Activated T-helper 1 cell treated with Interleukin-2 at 50 U/mL for 16 hours (primary cell): ENCODE measurements around the gene EXOC3L1.

Source experiments
- DNase-seq: peaks from one replicate; pipeline ENCODE4 v3.0.0-alpha.2; 2020; ENCODE audit warnings: low read depth

The EXOC3L1 gene

DNA sequence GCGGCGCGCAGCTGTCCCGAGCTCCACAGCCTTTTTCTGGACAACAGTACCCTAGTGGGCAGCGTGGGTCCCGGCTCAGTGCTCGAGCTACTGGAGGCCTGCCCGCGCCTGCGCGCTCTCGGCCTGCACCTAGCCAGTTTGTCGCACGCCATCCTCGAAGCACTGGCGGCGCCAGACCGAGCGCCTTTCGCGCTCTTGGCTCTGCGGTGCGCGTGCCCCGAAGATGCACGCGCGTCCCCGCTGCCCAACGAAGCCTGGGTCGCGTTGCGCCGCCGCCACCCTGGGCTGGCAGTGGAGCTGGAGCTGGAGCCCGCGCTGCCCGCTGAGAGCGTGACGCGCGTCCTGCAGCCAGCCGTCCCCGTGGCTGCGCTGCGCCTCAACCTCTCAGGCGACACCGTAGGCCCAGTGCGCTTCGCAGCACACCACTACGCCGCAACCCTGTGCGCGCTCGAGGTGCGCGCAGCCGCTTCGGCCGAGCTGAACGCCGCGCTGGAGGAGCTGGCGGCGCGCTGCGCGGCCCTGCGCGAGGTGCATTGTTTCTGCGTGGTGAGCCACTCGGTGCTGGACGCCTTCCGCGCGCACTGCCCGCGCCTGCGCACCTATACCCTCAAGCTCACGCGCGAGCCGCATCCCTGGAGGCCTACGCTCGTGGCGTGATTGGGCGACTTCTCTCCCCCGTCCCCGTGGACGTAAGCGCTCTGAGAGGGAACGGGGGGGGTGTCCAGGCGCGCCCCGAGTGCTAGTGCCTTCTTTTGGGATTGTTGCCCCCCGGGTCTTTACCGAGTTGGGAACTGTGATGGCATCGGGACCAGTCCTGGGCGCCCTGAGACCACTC lies 26.6 kb downstream of the EXOC3L1 start:
- DNase-seq = peak; percentile 28

- no peak for DNase-seq
These were observed 27.3 kb downstream of the EXOC3L1 start for GRCh38 chr16:67162506-67163163.

GRCh38 chr16:67161595-67162058 lies 28.3 kb downstream of the EXOC3L1 start:
- no peak for DNase-seq

- peak; percentile 73 for DNase-seq
These were observed 31.0 kb downstream of the EXOC3L1 start for GRCh38 chr16:67158637-67159600.

- DNase-seq = no peak
These were observed 31.9 kb downstream of the EXOC3L1 start for GRCh38 chr16:67157892-67158635.

DNA sequence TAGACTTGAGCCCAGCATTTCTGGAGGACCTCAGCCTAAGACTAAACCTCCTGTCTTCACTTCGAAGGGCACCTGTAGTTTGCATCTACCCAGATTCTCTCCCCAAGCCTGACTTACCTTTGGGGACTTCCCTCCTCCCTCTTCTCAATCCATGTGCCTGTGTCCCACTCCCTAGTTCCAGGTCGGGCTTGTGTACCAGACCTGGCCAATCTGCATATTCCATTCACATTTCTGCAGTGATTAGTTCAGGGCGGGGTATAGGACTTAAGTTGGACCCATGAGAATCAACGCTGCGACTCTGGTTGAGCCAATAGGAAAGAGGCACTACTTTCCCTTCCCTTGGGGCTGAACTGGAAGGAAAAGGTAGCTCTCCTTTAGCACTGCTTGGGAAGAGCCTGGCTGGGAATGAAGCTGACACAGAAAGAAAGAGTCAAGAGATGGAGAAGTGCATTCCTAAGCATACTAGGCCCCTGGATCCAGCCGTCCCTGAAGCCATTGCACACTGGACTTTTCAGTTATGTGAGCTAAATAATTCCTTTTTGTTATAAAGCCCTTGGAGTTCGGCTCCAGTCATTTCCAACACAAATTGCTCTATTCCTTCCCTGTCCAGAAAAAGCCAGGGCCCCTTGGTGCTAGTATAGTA lies 32.7 kb downstream of the EXOC3L1 start:
- no peak for DNase-seq

DNA sequence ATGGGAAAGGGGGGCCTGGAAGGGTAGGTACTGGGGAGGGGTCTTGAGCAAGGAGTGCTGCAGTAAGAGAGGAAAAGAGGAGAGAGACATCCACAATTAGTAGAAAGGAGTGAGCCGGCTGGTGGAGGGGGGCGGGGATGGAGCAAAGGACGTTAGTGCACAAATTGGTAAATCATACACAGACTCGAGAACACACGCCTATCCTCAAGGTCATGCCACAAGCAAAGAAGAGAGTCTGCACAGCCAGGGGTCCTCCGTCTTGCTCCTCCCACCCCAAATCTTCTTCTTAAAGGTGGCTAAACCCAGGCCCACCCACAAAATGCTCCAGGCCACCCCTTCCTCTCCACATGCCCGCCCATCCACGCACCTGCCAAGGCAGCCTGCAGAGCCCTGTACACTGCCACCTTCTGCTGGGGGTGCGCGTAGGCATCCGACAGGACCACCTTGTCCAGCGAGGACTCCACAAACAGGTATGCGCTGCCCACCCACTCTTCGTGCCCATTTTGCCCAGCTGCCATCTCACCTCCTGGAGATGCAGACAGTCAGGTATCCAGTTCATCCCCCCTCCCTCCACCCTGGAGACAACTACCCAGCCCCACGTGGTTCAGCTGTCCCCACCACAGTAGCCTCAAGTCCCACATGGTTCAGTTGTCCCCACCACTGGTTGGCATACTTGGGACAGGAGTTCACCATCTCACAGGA lies 33.6 kb downstream of the EXOC3L1 start:
- no peak for DNase-seq

GRCh38 chr16:67155295-67156142 lies 34.4 kb downstream of the EXOC3L1 start:
- DNase-seq = peak; percentile 75

- no peak for DNase-seq
These were observed 35.2 kb downstream of the EXOC3L1 start for GRCh38 chr16:67154578-67155294.

DNA sequence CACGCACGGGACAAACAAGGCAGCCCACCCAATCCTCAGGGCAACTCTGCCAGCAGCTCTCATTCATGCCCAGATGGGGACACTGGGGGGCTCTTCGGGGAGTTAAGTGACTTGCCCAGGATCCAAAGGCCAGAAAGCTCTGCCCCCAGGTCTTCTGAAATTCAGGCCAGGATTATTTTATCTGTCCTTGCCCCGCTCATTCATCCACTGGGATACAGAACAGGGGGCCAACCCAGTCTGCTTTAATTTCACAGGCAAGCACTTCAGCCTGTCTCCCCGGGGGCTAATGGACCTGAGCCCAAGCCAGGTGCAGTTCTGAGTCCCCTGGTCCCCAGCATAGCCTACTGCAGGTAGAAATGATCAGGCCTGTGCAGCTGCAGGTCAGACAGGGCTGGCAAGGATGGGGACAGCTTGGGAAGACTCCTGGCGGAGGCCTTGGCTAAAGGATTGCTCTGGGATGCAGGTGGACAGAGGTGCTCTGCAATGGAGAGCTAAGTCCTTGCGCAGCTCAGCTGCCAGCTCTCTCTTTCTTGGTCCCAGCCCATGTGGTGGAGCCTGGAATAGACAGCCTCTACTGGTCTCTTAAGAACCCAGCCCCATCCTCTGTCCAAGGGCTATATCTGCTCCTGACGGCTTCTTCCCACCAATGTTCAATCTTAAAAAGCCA lies 38.4 kb downstream of the EXOC3L1 start:
- no peak for DNase-seq

- DNase-seq = no peak
These were observed 39.0 kb downstream of the EXOC3L1 start, which contains the start of gene B3GNT9 for GRCh38 chr16:67150833-67151396. Gene B3GNT9 (minus strand): TSS chr16:67150998. CDS start chr16:67150485, 513 bp downstream.

DNA sequence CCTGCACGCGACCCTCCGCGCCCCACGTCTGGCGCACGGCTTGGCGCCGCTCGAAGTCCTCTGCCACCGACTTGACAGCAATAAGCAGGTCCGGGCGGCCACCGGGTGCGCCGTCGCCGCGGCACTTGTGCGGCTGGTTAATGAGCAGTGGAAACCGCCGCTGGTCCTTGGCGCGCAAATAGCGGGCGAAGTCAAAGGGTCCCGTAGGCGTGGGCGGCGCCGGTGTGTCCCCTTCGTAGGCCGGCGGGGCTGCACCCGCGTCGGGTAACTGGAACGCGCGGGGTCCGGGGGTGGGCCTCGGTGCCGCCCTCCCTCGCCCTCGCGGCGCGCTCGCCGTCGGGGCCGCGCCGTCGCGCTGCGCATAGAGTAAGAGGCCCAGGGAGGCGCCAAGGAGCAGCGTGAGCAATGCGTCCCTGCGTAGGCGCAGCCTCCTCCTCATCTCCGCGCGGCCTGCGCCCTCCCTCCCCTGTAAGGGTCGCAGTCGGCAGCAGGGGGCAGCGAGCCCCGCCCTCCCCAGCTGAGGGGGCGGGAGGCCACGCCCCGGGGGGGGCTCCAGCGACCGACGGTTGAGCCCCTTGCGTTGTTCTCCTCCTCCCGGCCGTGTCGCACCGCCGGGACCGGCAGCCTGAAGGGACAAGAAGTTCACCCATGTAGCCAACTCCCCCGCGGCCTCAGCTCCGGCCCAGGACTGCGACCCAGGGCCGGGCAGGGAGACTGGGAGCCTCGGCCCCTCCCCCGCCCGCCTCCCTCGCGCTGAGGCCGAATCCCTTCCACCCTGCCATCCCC lies 39.7 kb downstream of the EXOC3L1 start:
- DNase-seq = no peak

DNA sequence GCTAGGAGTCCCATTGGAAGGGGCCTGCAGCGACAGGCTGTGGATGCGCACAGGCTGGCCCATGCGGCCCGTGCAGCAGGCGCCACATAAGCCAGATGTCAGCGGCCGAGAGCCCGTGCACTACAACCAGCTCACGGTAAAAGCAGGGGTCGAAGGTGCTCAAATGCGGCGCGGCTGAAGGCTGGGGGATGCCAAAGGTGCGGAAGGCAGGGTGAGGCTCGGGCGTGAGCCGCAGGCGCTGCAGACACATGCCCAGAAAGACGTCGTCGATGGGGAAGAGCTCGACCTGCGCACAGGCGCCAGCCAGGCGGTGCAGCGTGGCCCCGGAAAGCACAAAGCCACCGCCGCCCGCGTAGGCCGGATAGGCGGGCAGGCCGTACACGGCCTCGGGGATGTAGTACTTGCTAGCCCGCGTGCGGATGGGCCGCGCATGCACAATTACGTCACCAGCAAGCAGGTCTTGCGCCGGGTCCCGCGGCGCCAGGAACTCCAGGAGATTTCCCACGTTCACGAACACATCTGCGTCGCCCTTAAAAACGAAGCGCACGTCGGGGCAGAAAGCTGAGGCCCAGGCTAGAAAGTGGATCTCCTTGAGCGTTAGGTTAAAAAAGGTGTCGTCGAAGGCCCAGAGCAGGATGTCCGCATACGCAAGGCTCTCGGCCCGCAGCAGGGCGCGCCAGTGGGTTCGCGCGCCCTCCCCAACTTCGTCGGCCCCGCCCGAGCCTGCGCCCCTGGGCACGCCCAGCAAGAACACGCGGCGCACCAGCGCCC lies 40.5 kb downstream of the EXOC3L1 start:
- DNase-seq = no peak

DNA sequence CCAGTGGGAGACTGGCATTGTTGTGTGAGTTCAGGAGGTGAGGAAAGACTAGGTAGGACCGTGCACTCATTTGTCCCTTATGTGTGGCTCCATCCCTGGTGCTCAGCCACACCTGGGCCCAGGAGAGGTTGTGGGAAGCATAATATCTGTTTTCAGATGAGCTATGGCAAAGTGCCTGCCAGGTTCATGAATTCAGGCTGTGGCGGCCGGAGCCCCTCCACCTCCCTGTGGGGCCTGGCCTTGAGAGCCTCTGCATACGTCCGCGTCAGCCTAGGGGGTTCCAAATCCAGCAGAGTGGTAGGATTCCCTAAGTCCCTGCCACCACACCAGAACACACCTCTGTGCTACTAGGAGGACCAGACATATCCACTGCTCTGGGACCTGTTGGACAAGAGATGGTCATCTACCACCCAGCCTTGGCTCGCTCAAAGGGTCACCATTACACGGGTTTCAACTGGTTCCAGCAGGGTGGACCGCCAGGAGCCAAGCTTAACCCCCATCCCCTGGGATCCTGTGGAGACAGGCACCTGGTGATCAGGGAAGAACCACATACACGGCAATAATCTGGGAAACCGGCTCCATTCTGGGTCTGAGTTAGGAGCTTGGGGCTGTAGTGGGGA lies 41.2 kb downstream of the EXOC3L1 start:
- DNase-seq = no peak

- no peak for DNase-seq
These were observed 41.7 kb downstream of the EXOC3L1 start for GRCh38 chr16:67148221-67148620.
